NCI-H1048 (cell line): ENCODE data around the gene CCNDBP1.

Source experiments
- DNase-seq: peaks from one replicate; lab custom pipeline; 2025; lab: John Stamatoyannopoulos, UW

The CCNDBP1 gene

DNA sequence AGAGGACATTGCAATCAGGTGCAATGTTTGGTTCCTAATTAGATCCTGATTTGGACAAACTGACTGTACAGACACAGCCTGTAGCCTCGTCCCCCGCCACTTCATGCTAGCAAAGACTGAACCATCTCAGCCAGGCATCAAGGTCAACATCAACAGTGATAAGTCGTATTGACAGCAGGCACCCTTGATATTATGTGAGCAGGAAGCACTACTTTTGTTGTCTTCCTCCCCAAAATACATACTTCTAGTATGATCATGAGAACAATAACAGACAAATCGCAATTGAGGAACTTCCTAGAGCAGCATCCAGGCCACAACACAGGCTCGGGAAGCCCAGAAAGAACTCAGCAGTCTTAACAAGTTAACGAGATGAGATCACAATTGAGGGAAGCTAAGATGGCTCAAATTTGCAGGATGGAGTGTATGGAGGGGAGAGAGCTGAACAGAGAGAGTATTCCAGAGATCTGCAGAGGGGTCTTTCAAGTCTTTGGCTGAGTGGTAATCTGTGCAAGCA lies 61.1 kb downstream of the CCNDBP1 start:
- no peak for DNase-seq
